GM21526 (cell line): ENCODE results near the gene ZNF385C.
A peak's percentile ranks its signal among the peaks of the same experiment; 100 is the strongest.

Experiments used
- ATAC-seq: cut with Tn5 transposase; IDR thresholded peaks from one replicate; pipeline ENCODE4 v1.9.1; 2021; ENCODE audit warnings: moderate library complexity; ENCODE audit not compliant: unreplicated experiment, low FRiP score

ZNF385C gene

DNA sequence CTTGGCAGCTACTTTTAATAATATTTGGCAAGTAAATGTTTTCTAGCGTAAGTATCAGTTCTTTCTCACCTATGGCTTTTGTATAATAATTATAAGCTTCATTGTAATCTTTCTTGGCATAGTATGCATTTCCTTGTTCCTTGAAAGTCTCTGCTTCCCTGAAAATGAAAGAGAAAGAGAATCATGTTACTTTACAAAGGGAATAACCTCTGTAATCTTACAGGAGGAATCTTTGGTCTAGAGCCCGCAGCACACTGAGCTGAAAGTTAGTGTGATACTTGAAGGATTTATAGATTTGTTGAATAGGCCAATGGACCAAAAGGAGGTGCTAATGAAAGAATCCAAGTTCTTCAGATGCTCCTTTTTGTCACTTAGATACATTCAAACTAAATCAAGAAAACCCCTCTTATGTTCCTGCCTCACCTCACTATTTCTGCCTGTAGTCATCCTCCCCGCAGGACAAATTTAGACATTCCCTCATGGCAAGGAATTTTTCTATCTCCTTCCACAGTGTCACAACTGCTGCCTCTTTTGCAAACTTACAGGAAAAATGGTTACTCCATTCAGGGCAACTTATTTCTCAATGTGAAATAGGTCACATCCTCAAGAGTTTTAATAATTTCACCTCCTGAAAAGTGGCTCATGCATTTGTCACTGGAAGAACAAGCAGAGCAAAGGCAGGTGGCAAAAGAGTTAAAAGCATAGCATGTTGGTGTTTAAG lies 97.7 kb downstream of the ZNF385C start:
- no peak for ATAC-seq

DNA sequence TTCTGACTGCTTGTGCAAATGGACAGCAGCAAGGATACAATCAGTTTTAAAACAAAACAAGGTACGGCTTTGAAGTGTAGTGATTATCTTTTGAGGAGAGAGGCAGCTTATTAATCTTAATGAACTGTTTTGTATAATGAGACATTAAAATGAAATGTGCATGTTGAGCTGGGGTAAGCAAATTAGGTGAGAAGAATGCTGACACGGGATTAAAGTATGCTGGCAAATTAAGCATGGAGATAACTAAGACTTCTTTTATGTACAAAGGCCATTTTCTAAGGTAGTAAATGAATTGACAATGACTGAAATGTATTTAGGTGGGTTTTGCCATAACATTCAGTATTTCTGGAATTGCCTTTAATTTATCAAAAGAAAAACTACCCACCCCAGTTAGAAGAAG lies 99.8 kb downstream of the ZNF385C start:
- no peak for ATAC-seq

DNA sequence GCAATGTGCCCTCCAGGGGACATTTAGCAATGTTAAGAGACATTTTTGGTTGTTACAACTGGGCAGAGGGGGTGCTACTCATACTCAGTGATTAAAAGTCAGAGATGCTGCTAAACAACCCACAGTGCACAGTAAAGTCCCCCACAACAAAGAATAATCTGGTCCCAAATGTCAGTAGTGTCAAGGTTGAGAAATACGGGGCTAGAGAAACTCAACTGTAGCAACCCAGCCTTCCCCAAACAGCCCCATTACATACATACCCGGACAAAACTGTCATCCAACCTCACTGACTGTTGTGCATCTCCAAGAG lies 101.5 kb downstream of the ZNF385C start:
- ATAC-seq = peak; percentile 19

DNA sequence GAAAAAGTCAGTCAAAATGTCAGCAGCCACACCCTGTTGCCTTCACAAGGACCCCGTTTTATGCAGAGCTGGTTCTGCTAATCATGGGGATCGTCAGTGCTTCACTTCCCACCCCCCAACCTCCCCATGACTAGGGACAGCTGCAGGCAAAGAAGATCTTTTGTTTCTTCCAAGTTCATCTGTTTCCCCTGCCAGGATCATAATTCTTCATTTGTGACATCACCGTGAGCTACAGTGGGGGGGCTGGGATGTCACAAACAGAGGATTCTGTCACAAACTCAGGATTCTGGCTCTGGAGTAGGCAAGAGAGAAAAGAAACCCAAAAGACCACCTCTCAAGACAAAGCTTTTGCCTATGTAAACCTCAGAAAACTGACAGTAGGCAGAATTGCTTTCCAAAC lies 105.7 kb downstream of the ZNF385C start:
- ATAC-seq = no peak

DNA sequence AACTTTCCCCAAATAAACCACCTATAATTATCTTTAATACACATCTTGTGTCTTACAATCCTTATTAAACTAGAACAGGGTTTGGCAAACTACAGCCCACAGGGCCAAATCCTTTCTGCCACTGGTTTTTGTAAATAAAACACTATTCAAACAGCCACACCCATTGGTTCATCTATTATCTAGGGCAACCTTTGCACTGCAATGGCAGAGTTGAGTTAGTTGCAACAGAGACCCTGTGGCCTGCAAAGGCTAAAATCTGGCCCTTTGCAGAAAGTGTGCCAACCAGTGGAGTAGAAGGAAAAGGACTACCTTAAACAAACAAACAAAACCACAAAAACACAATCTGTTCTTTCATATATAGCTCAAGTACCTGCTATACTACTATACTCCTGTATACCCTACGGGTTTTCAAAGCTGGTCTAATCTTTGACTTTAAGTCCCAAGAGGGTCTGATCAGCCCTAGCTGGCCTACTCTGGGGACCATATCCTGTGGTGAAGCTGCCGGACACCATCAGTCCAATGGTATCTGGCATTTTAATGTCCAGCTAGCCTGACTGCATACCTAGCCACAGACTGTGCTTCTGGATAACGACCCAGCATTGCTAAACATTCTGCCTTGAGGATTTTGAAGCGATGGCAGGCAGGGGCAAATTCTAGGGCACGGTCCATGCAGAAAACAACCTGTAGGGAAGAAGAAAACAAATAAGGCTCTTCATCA lies 108.4 kb downstream of the ZNF385C start:
- no peak for ATAC-seq

DNA sequence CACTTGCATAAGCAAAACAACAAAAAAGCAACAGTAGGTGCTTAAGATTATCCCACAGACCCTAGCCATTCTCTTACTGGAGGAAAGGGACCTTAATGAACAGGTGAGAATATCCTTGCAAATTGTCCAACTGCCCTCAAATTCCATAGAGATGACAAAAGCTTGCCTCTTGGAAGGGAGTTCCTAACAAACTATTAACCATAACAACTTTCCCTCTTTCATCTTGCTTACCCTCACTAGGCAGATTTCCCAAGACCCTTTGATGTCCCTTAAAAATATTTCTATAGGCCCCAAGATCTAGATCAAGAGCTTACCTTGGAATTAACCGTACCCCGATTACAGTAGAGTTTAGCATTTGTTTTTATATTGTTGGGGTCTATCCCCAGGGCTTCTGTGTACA lies 109.9 kb downstream of the ZNF385C start:
- no peak for ATAC-seq

DNA sequence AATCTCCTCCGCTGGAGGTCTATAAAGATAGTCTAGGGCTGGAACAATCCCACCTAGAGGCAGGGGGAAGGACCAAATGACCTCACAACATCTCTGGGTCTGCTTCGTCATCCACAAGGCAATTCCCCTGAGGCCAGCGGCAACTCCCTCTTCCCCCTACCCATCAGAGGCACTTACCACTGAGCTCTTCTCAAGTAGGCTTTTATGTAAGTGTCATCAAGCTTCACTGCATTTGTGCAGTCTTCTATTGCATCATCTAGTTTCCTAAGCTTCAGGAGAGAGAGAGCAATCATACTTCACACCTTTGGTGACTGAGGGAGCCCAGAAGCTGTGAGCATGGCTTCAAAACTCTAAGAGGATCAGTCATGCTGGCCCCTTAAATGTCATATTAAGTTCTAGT lies 110.6 kb downstream of the ZNF385C start:
- ATAC-seq = no peak

DNA sequence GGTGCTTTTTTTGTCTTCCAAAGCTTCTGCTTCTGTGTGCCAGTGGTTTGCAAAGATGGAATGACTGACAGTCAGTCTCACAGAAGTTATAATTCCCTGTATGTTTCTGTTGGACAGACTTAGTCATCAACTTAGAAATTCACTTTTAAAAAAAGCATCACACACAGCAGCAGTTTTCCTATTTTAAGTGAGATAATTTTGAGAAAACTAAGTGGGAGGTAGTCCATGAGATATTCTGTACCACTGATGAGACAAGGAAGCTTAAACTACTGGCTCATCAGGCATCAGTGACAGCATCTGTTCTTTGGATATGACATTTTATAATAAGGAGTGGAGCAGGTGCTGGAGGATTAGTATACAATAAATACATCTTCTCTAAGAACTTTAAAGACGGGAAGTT lies 111.6 kb downstream of the ZNF385C start:
- no peak for ATAC-seq

DNA sequence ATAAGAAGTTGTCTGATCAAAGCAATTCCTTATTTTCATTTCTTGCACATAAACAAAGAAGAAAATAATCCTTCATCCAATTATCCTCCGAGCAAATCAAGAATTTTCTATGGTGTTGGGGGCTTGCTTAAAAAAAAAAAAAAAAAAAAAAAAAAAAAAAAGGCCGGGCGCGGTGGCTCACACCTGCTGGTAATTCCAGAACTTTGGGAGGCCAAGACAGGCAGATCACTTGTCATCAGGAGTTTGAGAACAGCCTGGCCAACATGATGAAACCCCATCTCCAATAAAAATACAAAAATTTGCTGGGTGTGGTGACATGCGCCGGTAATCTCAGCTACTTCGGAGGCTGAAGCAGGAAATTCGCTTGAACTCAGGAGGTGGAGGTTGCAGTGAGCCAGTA lies 112.4 kb downstream of the ZNF385C start:
- no peak for ATAC-seq

DNA sequence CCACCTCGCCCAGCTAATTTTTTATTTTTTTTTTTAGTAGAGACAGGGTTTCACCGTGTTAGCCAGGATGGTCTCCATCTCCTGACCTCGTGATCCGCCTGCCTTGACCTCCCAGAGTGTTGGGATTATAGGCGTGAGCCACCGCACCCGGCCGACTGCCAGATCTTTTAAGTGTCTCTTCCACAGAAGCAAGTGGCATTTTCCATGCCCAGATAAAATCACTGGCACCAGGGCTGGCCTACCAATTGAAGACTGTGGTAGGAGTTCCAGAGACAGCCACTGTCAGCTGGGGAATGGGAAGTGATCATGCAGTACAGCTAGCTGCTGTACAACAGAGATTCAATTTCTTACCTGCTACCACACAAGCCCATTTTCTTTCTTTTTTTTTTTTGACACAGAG lies 113.8 kb downstream of the ZNF385C start:
- ATAC-seq = no peak

DNA sequence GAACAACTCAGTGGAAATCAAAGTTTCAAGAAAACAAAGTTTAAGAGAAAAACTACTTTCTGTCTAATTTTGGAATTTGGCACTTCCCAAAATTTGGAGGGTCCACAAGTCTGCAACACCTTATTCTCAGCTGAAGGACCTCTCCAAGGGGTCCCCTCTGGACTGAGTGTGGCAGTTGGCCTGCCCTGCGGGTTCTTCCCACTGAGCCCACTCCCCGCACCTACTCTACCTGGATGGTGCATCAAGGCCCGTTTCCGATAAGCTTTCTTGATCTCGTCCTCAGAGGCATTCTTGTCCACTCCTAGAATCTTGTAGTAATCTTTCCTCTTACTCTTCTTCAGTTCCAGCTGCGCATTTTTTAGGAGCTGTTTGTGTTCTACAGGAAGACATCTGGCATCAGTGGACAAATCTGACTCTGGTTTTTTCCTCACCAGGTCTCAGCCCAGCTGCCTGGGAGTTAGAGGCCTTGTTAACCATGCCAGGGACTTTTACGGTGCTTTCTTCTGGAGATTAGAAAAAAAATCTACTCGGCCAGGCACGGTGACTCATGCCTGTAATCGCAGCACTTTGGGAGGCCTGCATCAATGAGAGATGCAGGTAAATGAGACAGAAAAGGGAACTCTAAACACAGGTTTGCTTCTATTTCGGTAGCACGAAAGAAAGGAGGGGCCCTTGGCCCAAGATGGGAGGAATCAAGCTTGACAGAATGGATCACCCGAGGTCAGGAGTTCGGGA lies 116.1 kb downstream of the ZNF385C start:
- no peak for ATAC-seq

DNA sequence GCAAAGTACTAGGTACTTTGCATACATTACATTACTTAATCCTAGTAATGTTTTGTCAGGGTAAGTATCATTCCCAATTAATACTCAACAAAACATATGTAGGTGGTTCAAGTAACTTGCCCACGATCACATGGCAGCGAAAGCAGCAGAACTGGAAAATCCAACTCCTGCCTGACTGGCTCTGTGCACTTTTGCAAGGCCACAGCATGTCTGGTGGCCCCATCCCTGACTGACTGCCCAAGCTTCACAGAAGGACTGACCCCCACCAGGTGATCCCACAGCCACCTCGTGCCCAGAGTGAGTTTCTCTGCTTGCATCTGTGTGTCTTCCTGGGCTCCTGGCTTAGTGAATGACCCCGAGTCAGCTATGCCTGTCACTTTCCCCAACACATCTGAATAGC lies 120.3 kb downstream of the ZNF385C start:
- ATAC-seq = no peak

DNA sequence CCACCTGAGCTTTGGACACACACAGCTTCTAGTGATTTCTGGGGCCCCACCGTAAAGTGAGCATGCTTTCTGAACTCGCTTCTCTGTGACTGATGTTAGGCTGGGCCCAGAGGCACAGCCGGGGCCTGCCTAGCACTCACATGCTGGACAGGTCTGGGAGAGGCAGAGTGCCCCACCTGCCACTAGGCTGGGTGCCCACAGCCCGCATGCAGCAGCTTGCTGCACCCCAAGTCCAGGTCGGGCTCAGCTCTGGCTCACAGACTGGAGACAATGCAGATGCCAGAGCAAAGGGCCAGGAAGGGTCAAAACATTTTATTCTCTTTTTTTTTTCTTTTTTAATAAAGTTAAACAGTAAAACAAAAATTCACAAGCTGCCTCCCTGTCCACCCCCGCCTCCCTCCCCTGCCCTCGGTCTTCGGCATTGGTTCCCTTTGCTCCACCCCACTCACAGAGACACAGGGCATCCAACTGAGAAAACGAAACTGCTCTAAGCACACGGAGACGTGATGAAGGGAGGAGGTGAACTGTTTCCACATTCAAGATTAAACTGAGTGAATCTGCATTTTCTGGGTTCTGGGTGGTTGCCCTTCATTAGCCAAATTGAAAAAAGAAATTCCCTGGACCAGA lies 122.0 kb downstream of the ZNF385C start:
- ATAC-seq = no peak
